Body of pancreas (tissue), 4 donors: ENCODE measurements around the gene H1-8.

Source experiments
- POLR2A ChIP-seq, 3 donors: fragments of 450-650 bp; IDR thresholded peaks; one replicate each; pipeline ENCODE4 v1.6.1; 2016; ENCODE audit warnings: antibody characterized with exemption in 3 of 3, mild to moderate bottlenecking in 2 of 3
- TF ChIP-seq, protein P1 (sequence below), 7 experiments: fragments of 450-650 bp in 4 of 7; fragments of 200-600 bp in 3 of 7; sonication (generic) in 3 of 7; IDR thresholded peaks; one replicate each; pipeline ENCODE4 v1.5.1; 2016 to 2019; ENCODE audit warnings: antibody characterized with exemption in 7 of 7

DNA sequence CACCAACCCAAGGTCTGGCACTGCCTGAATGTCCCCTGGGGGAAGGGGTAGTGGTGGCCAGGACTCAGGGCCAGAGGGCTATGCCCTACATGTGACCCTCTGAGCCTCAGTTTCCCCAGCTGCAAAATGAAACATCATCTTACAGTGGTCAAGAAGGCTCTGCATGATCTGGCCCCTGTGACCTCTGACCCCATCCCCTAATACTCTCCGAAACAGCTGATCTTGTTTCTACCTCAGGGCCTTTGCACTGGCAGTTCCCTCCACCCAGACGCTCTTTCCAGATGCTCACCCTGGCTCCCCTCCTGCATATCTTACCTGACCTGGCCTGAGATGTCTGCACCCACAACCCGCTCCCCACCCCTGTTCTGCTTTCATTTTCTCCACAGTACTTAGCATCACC is 41.7 kb downstream of the H1-8 start:
- TF ChIP-seq POLR2A (IDR thresholded peaks at IDR 0.05), result no peak
- TF ChIP-seq, protein P1, sequence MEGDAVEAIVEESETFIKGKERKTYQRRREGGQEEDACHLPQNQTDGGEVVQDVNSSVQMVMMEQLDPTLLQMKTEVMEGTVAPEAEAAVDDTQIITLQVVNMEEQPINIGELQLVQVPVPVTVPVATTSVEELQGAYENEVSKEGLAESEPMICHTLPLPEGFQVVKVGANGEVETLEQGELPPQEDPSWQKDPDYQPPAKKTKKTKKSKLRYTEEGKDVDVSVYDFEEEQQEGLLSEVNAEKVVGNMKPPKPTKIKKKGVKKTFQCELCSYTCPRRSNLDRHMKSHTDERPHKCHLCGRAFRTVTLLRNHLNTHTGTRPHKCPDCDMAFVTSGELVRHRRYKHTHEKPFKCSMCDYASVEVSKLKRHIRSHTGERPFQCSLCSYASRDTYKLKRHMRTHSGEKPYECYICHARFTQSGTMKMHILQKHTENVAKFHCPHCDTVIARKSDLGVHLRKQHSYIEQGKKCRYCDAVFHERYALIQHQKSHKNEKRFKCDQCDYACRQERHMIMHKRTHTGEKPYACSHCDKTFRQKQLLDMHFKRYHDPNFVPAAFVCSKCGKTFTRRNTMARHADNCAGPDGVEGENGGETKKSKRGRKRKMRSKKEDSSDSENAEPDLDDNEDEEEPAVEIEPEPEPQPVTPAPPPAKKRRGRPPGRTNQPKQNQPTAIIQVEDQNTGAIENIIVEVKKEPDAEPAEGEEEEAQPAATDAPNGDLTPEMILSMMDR (IDR thresholded peaks at IDR 0.05), result no peak
